Prostate gland (tissue), 2 donors: ENCODE measurements around the gene AKT3.

ENCODE experiments used
- POLR2AphosphoS5 ChIP-seq: sonication (generic); formaldehyde crosslinking; IDR thresholded peaks from one replicate; pipeline ENCODE4 v1.6.1; 2017; ENCODE audit warnings: antibody characterized with exemption
- TF ChIP-seq, protein P1 (sequence below), 4 experiments: fragments of 200-600 bp in 2 of 4; fragments of 450-650 bp in 2 of 4; sonication (generic) in 2 of 4; IDR thresholded peaks; 1 replicate in 3 of 4; 2 replicates in 1 of 4; pipeline ENCODE4 v1.5.1; 2016 to 2019; ENCODE audit warnings: antibody characterized with exemption in 4 of 4, mild to moderate bottlenecking in 2 of 4, moderate library complexity in 2 of 4

DNA sequence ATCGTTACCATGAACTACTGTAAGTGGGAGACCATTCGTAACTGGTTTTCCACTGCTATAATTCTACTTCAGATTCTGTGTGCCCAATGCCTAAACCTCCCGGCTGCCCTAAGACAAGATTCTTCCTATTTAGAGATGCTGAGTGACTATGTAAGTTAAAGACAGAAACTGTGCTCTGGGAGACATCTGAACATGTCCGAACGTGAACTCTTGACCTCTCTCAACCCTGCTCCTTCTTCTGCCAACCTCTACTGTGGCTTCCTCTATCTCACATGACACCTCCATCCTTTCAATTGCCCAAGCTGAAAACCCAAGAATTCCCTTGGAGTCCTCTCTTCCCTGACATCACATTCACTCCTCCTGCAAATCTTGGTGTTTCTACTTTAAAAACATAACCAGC is 182.9 kb downstream of the AKT3 start:
- TF ChIP-seq, protein P1, sequence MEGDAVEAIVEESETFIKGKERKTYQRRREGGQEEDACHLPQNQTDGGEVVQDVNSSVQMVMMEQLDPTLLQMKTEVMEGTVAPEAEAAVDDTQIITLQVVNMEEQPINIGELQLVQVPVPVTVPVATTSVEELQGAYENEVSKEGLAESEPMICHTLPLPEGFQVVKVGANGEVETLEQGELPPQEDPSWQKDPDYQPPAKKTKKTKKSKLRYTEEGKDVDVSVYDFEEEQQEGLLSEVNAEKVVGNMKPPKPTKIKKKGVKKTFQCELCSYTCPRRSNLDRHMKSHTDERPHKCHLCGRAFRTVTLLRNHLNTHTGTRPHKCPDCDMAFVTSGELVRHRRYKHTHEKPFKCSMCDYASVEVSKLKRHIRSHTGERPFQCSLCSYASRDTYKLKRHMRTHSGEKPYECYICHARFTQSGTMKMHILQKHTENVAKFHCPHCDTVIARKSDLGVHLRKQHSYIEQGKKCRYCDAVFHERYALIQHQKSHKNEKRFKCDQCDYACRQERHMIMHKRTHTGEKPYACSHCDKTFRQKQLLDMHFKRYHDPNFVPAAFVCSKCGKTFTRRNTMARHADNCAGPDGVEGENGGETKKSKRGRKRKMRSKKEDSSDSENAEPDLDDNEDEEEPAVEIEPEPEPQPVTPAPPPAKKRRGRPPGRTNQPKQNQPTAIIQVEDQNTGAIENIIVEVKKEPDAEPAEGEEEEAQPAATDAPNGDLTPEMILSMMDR (IDR thresholded peaks at IDR 0.05): no peak
- TF ChIP-seq POLR2AphosphoS5: no peak
